UCSD-AML1 (cell line): Measurements from ENCODE around the gene JMJD8.
A peak's percentile ranks its signal among the peaks of the same experiment; 100 is the strongest.

Experiments used
- DNase-seq: peaks from one replicate; lab custom pipeline; 2025; ENCODE audit not compliant: unreplicated experiment; lab: John Stamatoyannopoulos, UW

The JMJD8 gene

DNA sequence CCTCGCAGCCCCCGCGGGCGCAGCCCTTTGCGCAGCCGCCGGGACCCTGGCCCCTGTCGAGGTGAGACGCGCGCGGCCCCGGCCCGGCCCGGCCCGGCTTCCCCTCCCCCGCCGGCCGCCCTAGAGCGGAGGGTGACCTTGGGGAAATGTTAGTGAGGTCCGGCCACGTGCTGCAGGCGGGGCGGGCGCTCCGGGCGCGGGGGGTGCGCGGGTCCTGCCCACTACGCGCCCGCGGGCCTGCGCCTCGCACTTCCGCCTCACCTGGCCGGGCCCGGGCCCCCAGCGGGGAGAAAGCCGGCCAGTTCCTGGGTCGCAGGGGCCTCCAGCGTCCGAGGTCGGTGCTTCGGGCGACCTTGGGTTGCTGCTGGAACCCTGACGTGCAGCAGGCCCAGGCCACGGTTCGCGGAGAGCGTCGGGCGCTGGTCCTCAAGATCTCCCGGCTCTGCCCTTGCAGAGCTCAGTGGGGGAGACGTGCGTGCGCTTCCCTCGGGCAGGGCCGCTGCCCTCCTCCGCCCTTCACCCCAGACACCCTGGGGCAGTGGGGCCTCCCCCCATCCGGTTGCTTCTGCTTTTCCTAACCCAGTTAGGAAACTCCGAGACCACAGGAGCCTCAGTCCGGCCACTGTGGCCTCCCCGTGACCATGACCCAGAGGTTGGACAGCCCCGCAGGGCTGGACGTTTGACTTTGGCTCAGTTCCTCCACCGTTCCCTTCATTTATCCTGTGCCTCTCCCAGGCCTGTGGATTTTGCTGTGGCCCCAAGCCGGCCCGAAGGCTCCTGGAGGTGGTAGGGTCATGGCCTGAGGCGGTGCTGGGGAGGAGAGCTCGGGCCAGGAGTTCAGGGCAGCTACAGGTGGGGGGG lies 41.7 kb downstream of the JMJD8 start:
- peak; percentile 45 for DNase-seq

DNA sequence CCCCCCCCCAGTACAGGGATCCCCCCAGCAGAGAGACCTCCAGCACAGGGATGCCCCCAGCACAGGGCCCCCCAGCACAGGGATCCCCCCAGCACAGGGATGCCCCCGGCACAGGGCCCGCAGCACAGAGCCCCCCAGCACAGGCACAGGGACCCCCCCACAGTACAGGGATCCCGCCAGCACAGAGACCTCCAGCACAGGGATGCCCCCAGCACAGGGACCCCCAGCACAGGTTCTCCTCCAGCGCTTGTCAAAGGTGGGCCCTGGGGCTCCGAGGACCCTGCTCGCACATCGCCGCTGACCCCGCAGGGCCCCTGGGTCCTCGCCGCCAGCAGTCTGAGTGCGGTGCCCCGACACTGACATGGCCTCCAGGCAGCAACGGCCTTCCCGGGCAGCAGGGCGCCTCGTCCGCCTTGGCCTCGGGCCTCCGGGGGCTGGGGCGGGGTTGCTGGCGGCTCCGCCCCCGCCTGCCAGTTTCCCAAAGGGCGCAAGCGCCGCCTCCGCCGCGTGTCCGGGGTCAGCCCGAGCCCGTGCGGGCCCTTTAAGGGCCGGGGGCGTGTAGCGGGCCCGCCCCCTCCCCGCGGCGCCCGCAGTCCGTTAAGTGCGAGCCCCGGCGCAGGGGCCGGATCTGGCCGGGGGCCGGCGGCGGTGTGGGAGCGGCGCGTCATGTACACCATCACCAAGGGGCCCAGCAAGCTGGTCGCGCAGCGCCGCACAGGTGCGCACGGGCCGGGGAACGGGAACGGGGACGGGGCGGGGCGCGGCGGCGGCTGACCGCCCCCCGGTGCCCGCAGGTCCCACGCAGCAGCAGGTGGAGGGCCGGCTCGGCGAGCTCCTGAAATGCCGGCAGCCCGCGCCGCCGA lies 42.6 kb downstream of the JMJD8 start, which contains the start of gene MCRIP2:
Gene MCRIP2 (plus strand): TSS at position 503 of the 863 bp plus-strand sequence. CDS start 164 bp downstream, at position 667.
- DNase-seq, result peak; percentile 91

DNA sequence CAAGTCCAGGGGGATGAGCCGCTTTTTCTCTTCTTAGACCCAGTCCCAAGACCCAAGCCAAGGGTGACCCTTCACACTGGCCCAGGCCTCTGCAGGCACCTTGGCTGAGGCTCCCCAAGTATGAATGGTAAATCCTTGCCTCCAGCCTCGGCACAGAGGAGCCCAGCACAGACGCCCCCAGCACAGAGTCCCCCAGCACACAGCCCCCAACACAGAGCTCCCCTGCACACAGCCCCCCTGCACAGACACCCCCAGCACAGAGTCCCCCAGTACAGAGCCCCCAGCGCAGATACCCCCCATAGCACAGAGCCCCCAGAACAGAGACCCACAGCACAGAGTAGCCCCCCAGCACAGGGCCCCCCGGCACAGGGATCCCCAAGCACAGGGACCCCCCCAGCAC lies 43.5 kb downstream of the JMJD8 start:
- no peak for DNase-seq

DNA sequence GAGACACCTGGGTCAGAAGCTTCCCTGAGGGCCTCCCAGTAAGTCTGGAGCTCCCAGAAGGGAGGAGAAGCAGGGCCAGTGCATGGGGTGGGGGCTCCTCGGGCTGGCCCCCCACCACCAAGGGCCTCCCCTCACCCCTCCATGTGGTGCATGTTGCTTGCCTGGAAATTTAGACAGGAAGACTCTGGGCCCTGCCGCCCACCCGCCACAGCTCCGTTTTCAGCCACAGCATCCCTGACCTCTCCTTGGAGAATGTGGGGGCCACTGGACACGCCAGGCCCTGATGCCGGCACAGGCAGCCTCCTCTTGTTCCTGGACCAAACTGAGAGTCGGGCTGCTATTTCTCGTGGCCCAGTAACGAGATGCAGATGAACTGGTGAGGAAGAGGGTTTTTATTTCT lies 45.3 kb downstream of the JMJD8 start:
- no peak for DNase-seq

GRCh38 chr16:638034-638543 lies 46.0 kb downstream of the JMJD8 start:
- DNase-seq, result no peak

- peak; percentile 94 for DNase-seq
Measured at GRCh38 chr16:637081-638018, 46.8 kb downstream of the JMJD8 start.

GRCh38 chr16:636206-637080 lies 47.7 kb downstream of the JMJD8 start, which contains the start of gene METTL26:
METTL26 (minus strand) TSS chr16:636305; CDS start chr16:636290, 15 bp downstream.
- DNase-seq, result peak; percentile 94

GRCh38 chr16:635573-636205 lies 48.4 kb downstream of the JMJD8 start:
- DNase-seq, result no peak

DNA sequence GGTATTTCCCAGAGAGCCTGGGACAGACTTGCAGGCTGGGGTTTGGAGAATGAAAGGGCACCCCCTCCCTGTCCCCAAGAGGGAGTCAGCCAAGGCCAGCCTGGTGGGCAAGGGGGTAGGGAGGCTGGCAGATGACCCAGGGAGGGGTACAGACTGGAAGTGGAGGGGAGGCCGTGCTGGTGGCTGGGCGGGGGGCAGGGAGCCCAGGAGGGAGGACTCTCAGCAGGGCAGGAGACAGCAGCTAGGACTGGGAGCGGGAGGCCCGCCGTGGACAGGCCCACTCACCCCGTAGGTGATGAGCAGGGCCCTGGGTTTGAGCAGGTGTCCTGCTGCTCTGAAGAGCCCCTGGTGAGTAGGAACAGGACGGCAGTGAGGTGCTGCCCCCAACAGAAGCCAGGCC lies 49.1 kb downstream of the JMJD8 start:
- DNase-seq, result no peak

- no peak for DNase-seq
Measured at GRCh38 chr16:634051-634670, 50.0 kb downstream of the JMJD8 start.

DNA sequence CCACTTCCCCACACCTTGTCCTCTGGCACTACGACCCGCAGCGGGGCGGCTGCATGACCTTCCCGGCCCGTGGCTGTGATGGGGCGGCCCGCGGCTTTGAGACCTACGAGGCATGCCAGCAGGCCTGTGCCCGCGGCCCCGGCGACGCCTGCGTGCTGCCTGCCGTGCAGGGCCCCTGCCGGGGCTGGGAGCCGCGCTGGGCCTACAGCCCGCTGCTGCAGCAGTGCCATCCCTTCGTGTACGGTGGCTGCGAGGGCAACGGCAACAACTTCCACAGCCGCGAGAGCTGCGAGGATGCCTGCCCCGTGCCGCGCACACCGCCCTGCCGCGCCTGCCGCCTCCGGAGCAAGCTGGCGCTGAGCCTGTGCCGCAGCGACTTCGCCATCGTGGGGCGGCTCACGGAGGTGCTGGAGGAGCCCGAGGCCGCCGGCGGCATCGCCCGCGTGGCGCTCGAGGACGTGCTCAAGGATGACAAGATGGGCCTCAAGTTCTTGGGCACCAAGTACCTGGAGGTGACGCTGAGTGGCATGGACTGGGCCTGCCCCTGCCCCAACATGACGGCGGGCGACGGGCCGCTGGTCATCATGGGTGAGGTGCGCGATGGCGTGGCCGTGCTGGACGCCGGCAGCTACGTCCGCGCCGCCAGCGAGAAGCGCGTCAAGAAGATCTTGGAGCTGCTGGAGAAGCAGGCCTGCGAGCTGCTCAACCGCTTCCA lies 50.6 kb downstream of the JMJD8 start:
- DNase-seq, result no peak

GRCh38 chr16:632486-633335 lies 51.4 kb downstream of the JMJD8 start:
- no peak for DNase-seq

GRCh38 chr16:631808-632358 lies 52.3 kb downstream of the JMJD8 start:
- no peak for DNase-seq
